ENCODE data around the gene GCLM. TPM values are rescaled to one million over a fixed set of nuclear protein-coding genes. Genes with fewer than 3 reads are reported as not detected.

Gene GCLM
- total and polyA plus RNA-seq, 9 of the 15 experiments (the other 6 are each of a cell fraction or from before 2014, with no cell fraction given) = 9.3 to 71.6 (median 24.5) TPM

DNA sequence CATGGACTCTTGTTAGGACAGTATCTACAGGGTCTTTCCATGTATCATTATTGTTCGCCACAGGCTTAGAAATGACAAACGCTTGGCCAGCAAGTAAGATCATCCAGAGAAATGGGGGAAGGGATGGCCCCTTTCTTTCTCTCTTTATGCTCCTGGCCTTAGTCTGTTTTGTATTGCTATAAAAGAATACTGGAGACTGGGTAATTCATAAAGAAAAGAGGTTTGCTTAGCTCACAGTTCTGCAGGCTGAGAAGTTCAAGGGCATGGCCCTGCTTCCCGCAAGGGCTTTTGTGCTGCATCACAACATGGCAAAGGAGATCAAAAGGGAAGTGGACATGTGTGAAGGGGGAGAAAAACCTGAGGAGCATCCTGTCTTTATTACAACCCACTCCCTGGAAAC lies 71.3 kb downstream of the GCLM start:
- Histone ChIP-seq H3K4me3 (no peak overlapping the region), H3K27ac (ENCODE audit: extremely low read depth, low read depth, low read length) (no peak overlapping the region), H4K20me1 (replicated peaks; ENCODE audit: control insufficient read depth, insufficient read depth, low read length) (no peaks in the 10 kb centered on the region), H3K4me2 (ENCODE audit: insufficient read depth, low read length) (no peak overlapping the region), H3K9me3 (replicated peaks; ENCODE audit: control insufficient read depth, insufficient read depth, low read depth, low read length) (peaks cover 3% of the 10 kb centered on the region; the same call in 1 of the 2 replicates), H3K79me2 (ENCODE audit: control insufficient read depth, insufficient read depth, low read length) (no peaks in the 10 kb centered on the region), H2AFZ (ENCODE audit: low read depth, low read length) (no peak overlapping the region), H3K4me1 (replicated peaks in 1 of 2; ENCODE audit: control insufficient read depth in 2 of 2, insufficient read depth in 2 of 2, low read length in 2 of 2) (no peaks in the 10 kb centered on the region), H3K9me1 (ENCODE audit: control insufficient read depth, insufficient read depth, low read length) (no peaks in the 10 kb centered on the region), H3K9ac (ENCODE audit: insufficient read depth in 1 of 2, low read depth in 2 of 2, low read length in 2 of 2) (no peak overlapping the region), H3K36me3 (ENCODE audit: control insufficient read depth, insufficient read depth, low read length) (no peaks in the 10 kb centered on the region), H3K27me3 (ENCODE audit: control insufficient read depth in 2 of 2, insufficient read depth in 2 of 2, low read length in 2 of 2) (no peaks in the 10 kb centered on the region)
- in situ Hi-C loops (cut with MboI) (loop anchor here (10.0 kb wide), 1 partner anchor 403 kb away; no protein-coding TSS in a partner anchor), intact Hi-C loops (cut with micrococcal nuclease) (no loop called here)
- no peak for DNase-seq (ENCODE audit: extremely low read depth in 1 of 4, low spot score in 3 of 4)
- WGBS (ENCODE audit: insufficient coverage, low coverage, missing lambda C conversion rate) = 6% methylated on average over 3 of the region's 3 CpGs
- BruUV-seq (replicated peaks) = no TSS peak
- FAIRE-seq = no peak
- no peak for ATAC-seq
- ChIA-PET CTCF (ENCODE audit: low intra/inter-chr PET ratio) (no interaction called here), POLR2A (no interaction called here)
- TF ChIP-seq, protein P1, sequence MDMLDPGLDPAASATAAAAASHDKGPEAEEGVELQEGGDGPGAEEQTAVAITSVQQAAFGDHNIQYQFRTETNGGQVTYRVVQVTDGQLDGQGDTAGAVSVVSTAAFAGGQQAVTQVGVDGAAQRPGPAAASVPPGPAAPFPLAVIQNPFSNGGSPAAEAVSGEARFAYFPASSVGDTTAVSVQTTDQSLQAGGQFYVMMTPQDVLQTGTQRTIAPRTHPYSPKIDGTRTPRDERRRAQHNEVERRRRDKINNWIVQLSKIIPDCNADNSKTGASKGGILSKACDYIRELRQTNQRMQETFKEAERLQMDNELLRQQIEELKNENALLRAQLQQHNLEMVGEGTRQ (CRISPR knock-in tag; IDR thresholded peaks at IDR 0.05) = no peak
- TF ChIP-seq NFYB (IDR thresholded peaks at IDR 0.05; ENCODE audit: extremely low read depth, insufficient read length) = no peak
- TF ChIP-seq FOXP1 (CRISPR knock-in tag; IDR thresholded peaks at IDR 0.05) = no peak
- no peak for TF ChIP-seq ZNF175 (CRISPR knock-in tag; IDR thresholded peaks at IDR 0.05; ENCODE audit: low read depth)
- no peak for TF ChIP-seq FUS (optimal IDR thresholded peaks at IDR 0.05; ENCODE audit: low read depth, low read length)
- TF ChIP-seq ARID2 (IDR thresholded peaks at IDR 0.05) = no peak
- TF ChIP-seq SPI1 (IDR thresholded peaks at IDR 0.05; ENCODE audit: borderline replicate concordance, low read depth, low read length) = no peak
- TF ChIP-seq, protein P2, sequence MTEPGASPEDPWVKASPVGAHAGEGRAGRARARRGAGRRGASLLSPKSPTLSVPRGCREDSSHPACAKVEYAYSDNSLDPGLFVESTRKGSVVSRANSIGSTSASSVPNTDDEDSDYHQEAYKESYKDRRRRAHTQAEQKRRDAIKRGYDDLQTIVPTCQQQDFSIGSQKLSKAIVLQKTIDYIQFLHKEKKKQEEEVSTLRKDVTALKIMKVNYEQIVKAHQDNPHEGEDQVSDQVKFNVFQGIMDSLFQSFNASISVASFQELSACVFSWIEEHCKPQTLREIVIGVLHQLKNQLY (CRISPR knock-in tag; conservative IDR thresholded peaks at IDR 0.05) = no peak
- no peak for TF ChIP-seq ZNF347 (CRISPR knock-in tag; IDR thresholded peaks at IDR 0.05; ENCODE audit: low read depth)
- no peak for TF ChIP-seq ZNF407 (IDR thresholded peaks at IDR 0.05; ENCODE audit: low read depth)
- TF ChIP-seq KLF13 (tag; IDR thresholded peaks at IDR 0.05; ENCODE audit: borderline replicate concordance, low read depth) = no peak
- TF ChIP-seq NR2F6 (CRISPR knock-in tag; IDR thresholded peaks at IDR 0.05) = no peak
- no peak for TF ChIP-seq SREBF1 (IDR thresholded peaks at IDR 0.05; ENCODE audit: borderline replicate concordance, low read depth, low read length)

All from K562 (cell line).